HTERT RPE-1 (cell line): Measurements from ENCODE around the gene MRPL58.

Source experiments
- in situ Hi-C: fragments of 300-500 bp; cut with MboI; formaldehyde crosslinking; loops from 4 replicates; pipeline ENCODE4 v1.14.3; 2020; ENCODE audit warnings: low sequenced_read_pairs

Gene MRPL58

GRCh38 chr17:75046407-75047289, 34.2 kb downstream of the MRPL58 start, which contains the start of the genes ATP5PD and KCTD2:
Gene ATP5PD, minus strand, starts transcription at chr17:75046969. Its CDS starts 4,319 bp downstream, at chr17:75042650.
Gene KCTD2, plus strand, starts transcription at chr17:75047225. Its CDS starts 26 bp downstream, at chr17:75047251.
- in situ Hi-C loops, result no loop called here

GRCh38 chr17:75047398-75048098, 35.1 kb downstream of the MRPL58 start:
- in situ Hi-C loops, result no loop called here

GRCh38 chr17:75048249-75048878, 35.9 kb downstream of the MRPL58 start:
- in situ Hi-C loops, result no loop called here

GRCh38 chr17:75049057-75049456, 36.6 kb downstream of the MRPL58 start:
- in situ Hi-C loops, result no loop called here

GRCh38 chr17:75049706-75050105, 37.2 kb downstream of the MRPL58 start:
- in situ Hi-C loops, result no loop called here

GRCh38 chr17:75051941-75052340, 39.5 kb downstream of the MRPL58 start:
- in situ Hi-C loops, result no loop called here

GRCh38 chr17:75059369-75060345, 47.2 kb downstream of the MRPL58 start:
- in situ Hi-C loops, result no loop called here

GRCh38 chr17:75060434-75061054, 48.1 kb downstream of the MRPL58 start:
- in situ Hi-C loops, result no loop called here

- in situ Hi-C loops, result no loop called here
Measured at GRCh38 chr17:75061055-75061438, 48.6 kb downstream of the MRPL58 start.

- in situ Hi-C loops, result no loop called here
Measured at GRCh38 chr17:75061618-75062017, 49.1 kb downstream of the MRPL58 start.

GRCh38 chr17:75063201-75063600, 50.7 kb downstream of the MRPL58 start:
- in situ Hi-C loops, result no loop called here

GRCh38 chr17:75063626-75064025, 51.2 kb downstream of the MRPL58 start:
- in situ Hi-C loops, result no loop called here

- in situ Hi-C loops, result no loop called here
Measured at GRCh38 chr17:75064040-75064439, 51.6 kb downstream of the MRPL58 start.

- in situ Hi-C loops, result no loop called here
Measured at GRCh38 chr17:75064460-75064859, 52.0 kb downstream of the MRPL58 start.

- in situ Hi-C loops, result no loop called here
Measured at GRCh38 chr17:75064867-75065561, 52.5 kb downstream of the MRPL58 start.

- in situ Hi-C loops, result no loop called here
Measured at GRCh38 chr17:75065562-75066151, 53.2 kb downstream of the MRPL58 start.

- in situ Hi-C loops, result no loop called here
Measured at GRCh38 chr17:75067856-75068255, 55.4 kb downstream of the MRPL58 start.

GRCh38 chr17:75068750-75069149, 56.3 kb downstream of the MRPL58 start:
- in situ Hi-C loops, result no loop called here

- in situ Hi-C loops, result no loop called here
Measured at GRCh38 chr17:75069783-75070182, 57.3 kb downstream of the MRPL58 start.
